ENCODE measurements around the gene DMD. TPM values are rescaled to one million over a fixed set of nuclear protein-coding genes. Genes with fewer than 3 reads are reported as not detected.
A peak's percentile ranks its signal among the peaks of the same experiment; 100 is the strongest.

The DMD gene
- total RNA-seq, 1 donor, result 32.4 TPM

GRCh38 chrX:31222946-31223345 lies 1988.4 kb downstream of the DMD start:
- TF ChIP-seq CTCF (IDR thresholded peaks at IDR 0.05; ENCODE audit: insufficient read depth, low read depth, low read length), result no peak

GRCh38 chrX:31219174-31219573 lies 1992.2 kb downstream of the DMD start:
- DNase-seq (ENCODE audit: low read depth), result peak; percentile 28
- no peak overlapping the region for H3K4me3 ChIP-seq (ENCODE audit: low read depth, low read length)
- no peak for TF ChIP-seq CTCF (IDR thresholded peaks at IDR 0.05; ENCODE audit: insufficient read depth, low read depth, low read length)

More at GRCh38 chrX:31222946-31223345, 1988.4 kb downstream of the DMD start:
- no peak overlapping the region for H3K4me3 ChIP-seq (ENCODE audit: low read depth, low read length)
- no peak for DNase-seq (ENCODE audit: low read depth)

- DNase-seq (ENCODE audit: low read depth), result no peak
- no peak for TF ChIP-seq CTCF (IDR thresholded peaks at IDR 0.05; ENCODE audit: insufficient read depth, low read depth, low read length)
- no peak overlapping the region for H3K4me3 ChIP-seq (ENCODE audit: low read depth, low read length)
Observed at GRCh38 chrX:31217084-31217483, 1994.3 kb downstream of the DMD start.

GRCh38 chrX:31215277-31215815 lies 1996.0 kb downstream of the DMD start:
- no peak overlapping the region for H3K4me3 ChIP-seq (ENCODE audit: low read depth, low read length)
- DNase-seq (ENCODE audit: low read depth), result no peak
- TF ChIP-seq CTCF (IDR thresholded peaks at IDR 0.05; ENCODE audit: insufficient read depth, low read depth, low read length), result no peak

GRCh38 chrX:31213941-31214340 lies 1997.4 kb downstream of the DMD start:
- peak; percentile 40 for DNase-seq (ENCODE audit: low read depth)
- no peak overlapping the region for H3K4me3 ChIP-seq (ENCODE audit: low read depth, low read length)
- peak; percentile 57 for TF ChIP-seq CTCF (IDR thresholded peaks at IDR 0.05; ENCODE audit: insufficient read depth, low read depth, low read length)

- H3K4me3 ChIP-seq (ENCODE audit: low read depth, low read length), result no peak overlapping the region
- DNase-seq (ENCODE audit: low read depth), result peak; percentile 23
- TF ChIP-seq CTCF (IDR thresholded peaks at IDR 0.05; ENCODE audit: insufficient read depth, low read depth, low read length), result no peak
Observed at GRCh38 chrX:31212856-31213748, 1998.2 kb downstream of the DMD start.
